HG03342 (cell line): ENCODE data around the gene SLCO3A1.

Experiments used
- ATAC-seq: cut with Tn5 transposase; IDR thresholded peaks from one replicate; pipeline ENCODE4 v1.9.1; 2021; ENCODE audit warnings: mild to moderate bottlenecking, moderate library complexity; ENCODE audit not compliant: unreplicated experiment

Gene SLCO3A1

GRCh38 chr15:92023965-92024364, 170.5 kb downstream of the SLCO3A1 start:
- ATAC-seq = no peak

DNA sequence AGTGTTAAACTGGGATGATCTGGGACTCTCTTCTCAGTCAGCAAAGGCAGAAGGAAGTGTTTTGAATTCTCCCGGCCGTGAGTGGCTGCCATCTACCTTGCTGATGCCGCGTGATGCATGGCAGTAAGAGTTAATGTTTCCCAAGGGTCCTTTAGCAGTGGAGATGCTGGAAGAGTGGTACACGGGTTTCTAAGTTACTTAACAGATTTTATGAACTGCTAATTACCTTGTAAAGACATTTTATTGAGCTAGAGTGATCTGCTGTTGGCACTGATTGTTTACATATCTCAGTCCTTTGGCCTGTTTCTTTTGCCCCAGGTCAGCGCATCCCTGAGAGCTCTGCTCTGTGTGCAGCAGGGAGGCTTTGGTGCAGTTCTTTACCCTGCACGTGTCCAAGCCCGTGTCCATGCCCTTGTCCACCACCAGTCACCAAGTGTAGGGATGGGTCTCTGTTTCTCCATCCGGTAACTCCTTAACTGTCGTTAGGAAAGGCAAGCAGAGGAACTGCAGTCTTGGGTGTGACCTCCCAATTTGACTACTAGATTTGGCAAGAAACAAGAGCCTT, 172.3 kb downstream of the SLCO3A1 start:
- no peak for ATAC-seq

GRCh38 chr15:92028389-92028724, 174.8 kb downstream of the SLCO3A1 start:
- no peak for ATAC-seq

DNA sequence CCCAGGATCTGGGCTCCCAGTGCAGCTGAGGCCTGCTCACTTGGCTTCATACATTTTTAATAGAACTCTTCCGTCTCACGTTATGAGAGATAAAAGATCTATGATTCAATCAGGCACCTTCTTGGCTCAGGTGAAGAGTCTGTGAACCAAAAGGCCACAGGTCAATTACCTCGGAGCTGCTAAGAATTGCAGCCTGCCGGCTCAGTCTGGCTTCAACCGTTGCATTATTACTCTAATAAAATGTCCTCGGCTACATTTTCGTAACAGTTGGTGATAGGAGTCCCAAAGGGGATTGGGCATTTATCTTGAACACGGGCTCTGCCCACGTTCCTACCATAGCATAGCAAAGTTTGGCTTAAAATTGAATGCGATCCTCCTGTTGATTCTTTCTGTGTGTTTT, 176.3 kb downstream of the SLCO3A1 start:
- no peak for ATAC-seq

GRCh38 chr15:92033314-92033713, 179.8 kb downstream of the SLCO3A1 start:
- no peak for ATAC-seq

GRCh38 chr15:92033723-92034122, 180.2 kb downstream of the SLCO3A1 start:
- ATAC-seq = no peak

- no peak for ATAC-seq
Measured at GRCh38 chr15:92034227-92034626, 180.7 kb downstream of the SLCO3A1 start.

- no peak for ATAC-seq
Measured at GRCh38 chr15:92035551-92035950, 182.0 kb downstream of the SLCO3A1 start.

DNA sequence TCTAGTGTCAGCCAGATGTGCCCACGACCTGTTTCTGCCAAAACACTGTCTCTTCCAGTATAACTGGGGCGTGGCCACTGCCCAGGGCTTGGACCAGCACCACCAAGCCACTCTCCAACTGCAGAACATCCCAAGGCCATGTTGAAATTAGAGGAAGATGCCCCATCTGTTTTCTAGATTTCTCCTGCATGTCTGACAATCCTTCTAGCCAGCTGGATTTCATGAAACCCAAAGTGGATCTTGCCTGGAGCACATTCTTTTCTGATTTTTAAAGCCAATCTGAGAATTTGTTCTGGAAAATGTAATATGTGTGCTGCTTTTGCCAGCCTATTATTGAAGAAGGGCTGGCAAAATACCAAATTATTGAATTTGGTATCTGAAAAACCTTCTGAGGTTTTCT, 182.5 kb downstream of the SLCO3A1 start:
- ATAC-seq = no peak

- no peak for ATAC-seq
Measured at GRCh38 chr15:92037491-92037890, 184.0 kb downstream of the SLCO3A1 start.

- no peak for ATAC-seq
Measured at GRCh38 chr15:92040350-92040749, 186.8 kb downstream of the SLCO3A1 start.

GRCh38 chr15:92041371-92041770, 187.9 kb downstream of the SLCO3A1 start:
- no peak for ATAC-seq

DNA sequence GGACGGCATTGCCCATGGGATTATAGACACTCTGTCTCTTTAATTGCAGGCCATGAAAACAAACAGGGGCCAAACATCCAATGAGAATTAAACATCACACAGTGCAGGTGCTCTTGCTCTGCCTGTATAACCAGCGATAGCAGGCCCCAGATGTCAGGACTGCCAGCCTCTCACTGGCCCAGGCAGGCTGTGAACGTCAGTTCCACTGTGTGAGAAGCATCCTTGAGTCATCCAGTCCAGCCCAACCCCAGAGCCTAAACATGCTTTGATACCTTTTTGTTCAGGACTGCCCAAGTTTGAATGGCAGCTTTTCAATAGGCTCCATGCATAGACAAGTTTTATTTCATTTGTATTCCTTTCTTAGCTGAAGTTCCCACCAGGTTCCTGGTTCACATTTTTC, 189.8 kb downstream of the SLCO3A1 start:
- ATAC-seq = no peak

DNA sequence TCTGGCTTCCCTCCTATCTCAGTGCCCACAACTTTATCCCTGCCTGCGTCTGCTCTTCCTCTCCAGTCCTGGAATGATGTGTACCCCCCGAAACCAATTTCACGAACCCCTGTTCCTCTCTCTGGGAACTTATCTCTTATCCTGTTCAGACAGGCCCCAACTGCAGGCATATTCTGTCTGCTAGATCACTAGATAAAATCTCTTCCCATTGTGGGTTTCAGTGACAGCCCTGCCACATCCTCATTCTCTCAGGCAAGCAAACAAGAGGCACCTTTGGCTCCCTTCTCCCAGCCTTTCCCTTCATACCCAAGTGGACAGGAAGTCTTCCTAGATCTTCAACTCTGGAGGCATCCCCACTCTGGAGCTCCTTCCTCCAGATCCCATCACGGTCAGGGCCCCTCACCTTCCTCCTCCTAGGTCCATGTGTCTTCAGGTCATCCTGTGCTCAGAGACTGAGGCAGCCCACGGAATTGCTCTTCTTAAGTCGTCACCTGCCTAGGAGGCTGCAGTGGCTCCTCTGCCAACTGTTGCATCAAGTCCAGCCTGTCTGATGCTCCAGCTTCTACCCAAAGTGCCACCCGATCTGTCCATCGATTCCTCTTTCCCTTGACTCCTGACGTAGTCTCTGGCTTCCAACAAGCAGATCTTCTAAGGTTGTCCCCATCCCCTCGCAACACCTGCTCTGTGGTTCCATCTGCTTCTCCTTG, 190.8 kb downstream of the SLCO3A1 start:
- no peak for ATAC-seq

GRCh38 chr15:92047900-92048299, 194.4 kb downstream of the SLCO3A1 start:
- no peak for ATAC-seq

DNA sequence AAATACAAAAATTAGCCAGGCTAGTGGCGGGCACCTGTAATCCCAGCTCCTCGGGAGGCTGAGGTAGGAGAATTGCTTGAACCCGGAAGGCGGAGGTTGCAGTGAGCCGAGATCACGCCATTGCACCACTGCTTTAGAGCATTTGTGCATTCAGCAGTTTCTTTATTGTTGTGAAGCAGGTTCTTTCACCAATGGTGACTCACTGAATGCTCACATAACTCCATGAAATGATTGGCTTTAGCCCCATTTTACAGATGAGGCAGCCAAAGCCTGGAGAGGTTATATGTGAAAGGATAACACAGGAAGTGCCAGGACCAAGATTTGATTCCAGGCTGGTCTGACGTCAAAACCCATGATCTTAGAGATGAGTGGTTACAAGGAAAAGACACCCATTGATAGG, 195.2 kb downstream of the SLCO3A1 start:
- no peak for ATAC-seq

- ATAC-seq = no peak
Measured at GRCh38 chr15:92049290-92049989, 195.9 kb downstream of the SLCO3A1 start.

DNA sequence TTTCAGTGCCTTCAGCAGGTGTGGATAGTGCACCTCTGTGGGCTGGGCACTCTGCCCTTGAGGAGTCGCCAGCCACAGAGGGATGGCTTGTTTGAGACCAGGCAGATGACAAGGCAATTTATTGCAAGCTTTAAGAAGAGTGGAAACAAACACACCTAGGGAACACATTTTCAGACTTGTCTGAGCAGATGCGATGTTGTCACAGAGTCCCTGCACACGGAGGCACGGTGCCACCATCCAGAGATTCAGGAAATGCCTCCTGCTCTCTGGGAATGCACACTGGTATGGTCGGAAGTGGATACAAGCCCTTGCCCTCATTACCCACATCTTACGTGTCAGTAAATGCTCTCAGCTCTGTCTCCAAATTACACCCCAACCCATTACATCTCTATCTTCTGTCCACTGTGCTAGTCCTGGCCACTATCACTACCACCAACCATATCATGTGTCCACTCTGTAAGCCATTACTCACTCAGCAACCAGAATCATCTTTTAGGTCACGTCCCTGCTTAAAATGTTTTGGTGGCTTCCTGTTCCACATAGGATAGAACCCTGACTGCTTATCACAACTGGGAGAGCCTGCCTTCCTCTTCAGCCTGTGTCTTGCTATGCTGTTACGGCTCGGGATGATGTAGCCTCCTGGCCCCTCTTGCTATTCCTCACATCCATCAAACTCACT, 196.9 kb downstream of the SLCO3A1 start:
- ATAC-seq = no peak

DNA sequence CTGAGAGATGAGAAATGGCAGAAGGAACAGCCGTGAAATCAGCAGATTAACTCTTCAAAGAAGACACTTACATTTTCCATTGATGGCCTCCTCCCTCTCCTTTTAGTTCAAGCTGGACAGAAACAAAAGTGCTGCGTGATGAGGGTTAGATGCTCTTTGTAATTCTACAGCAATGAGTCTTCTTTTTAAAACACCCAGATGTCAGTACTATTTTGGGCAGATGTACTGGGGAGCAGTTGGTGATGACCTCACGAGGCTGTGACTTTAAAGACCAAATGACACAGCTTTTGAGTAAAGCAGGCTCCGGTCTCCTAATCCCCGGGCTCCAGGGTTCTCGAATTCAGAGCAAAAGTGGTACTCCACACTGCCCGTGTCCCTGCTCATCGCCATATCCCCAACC, 198.2 kb downstream of the SLCO3A1 start:
- ATAC-seq = no peak

DNA sequence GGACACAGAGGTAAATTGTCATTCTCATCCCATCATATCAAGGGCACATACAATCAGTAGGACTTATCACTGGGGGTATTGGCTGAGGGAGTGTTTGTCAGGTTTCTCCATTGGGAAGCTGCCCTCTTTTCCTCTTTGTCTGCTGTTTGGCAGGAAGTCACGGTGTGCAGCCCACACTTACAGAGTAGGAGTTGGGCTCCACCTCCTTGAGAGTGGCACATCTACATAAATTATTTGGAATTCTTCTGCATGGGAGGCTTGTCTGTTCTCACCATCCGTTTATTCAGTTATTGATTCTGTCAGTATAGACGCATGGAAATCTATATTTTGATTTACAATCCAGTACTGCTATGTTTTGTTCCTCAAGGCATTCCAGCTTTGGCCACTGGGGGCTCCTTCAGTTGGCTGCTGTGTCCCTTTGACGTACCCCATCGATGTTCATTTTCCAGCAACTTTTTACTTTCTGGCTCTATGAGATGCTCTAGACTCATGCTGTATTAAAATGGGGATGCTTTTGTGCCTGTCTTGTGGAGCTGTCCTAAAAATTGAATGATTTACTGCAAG, 200.3 kb downstream of the SLCO3A1 start:
- ATAC-seq = no peak

DNA sequence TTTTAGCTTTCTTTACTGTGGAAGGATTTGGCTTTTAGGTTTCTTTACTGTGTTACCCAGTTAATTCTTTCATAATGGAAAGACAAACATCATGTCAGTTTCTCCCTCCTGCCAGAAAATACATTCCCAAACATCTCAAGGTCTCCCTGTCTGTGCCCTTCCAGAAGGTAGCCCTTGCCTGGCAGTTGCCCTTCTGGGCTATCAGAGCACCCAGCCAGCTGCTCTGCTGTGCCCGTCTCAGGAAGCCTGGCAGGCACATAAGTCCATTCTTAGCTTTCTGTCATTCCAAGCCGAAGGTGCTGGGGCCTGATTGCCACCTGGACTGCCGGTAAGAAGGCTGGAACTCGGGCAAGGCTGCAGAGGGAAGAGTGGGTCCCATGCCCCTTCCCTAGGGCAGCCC, 203.4 kb downstream of the SLCO3A1 start:
- ATAC-seq = no peak
